HepG2 (cell line): Measurements from ENCODE around the gene ANKRD18B.
"Not testable (repeated sequence)": the region's sequence is repeated elsewhere in the genome, so short reads cannot be mapped to it uniquely, and the experiment has no call there.

Experiments used
- CTCF ChIP-seq: sonication (generic); formaldehyde crosslinking; IDR thresholded peaks from 2 replicates; pipeline ENCODE4 v1.5.0; 2020; ENCODE audit warnings: mild to moderate bottlenecking, missing genetic modification reagents, moderate library complexity
- FOXJ3 ChIP-seq: sonication (generic); formaldehyde crosslinking; IDR thresholded peaks from 2 replicates; pipeline ENCODE4 v1.4.0; 2020; ENCODE audit warnings: missing genetic modification reagents, mild to moderate bottlenecking, borderline replicate concordance
- HOXA5 ChIP-seq: sonication (generic); formaldehyde crosslinking; IDR thresholded peaks from 2 replicates; pipeline ENCODE4 v1.4.0; 2020; ENCODE audit warnings: missing genetic modification reagents
- IRF9 ChIP-seq: sonication (generic); formaldehyde crosslinking; IDR thresholded peaks from 2 replicates; pipeline ENCODE4 v1.8.0; 2022; ENCODE audit warnings: missing genetic modification reagents, mild to moderate bottlenecking, borderline replicate concordance
- MTA3 ChIP-seq: sonication (generic); formaldehyde crosslinking; IDR thresholded peaks from 2 replicates; pipeline ENCODE4 v1.4.0; 2020; ENCODE audit warnings: missing genetic modification reagents
- NPAS2 ChIP-seq: sonication (generic); formaldehyde crosslinking; IDR thresholded peaks from 2 replicates; pipeline ENCODE4 v1.8.0; 2022; ENCODE audit warnings: mild to moderate bottlenecking, missing genetic modification reagents, borderline replicate concordance
- PAWR ChIP-seq: sonication (generic); formaldehyde crosslinking; IDR thresholded peaks from 2 replicates; pipeline ENCODE4 v1.4.0; 2020; ENCODE audit warnings: missing genetic modification reagents, mild to moderate bottlenecking, borderline replicate concordance
- POLR2AphosphoS5 ChIP-seq: IDR thresholded peaks from 2 replicates; pipeline ENCODE4 v1.6.1; 2012; ENCODE audit warnings: low read depth, low read length
- RERE ChIP-seq: IDR thresholded peaks from 2 replicates; pipeline ENCODE4 v1.6.1; 2016; ENCODE audit warnings: low read depth, missing genetic modification reagents, missing compliant biosample characterization
- TP53 ChIP-seq: sonication (generic); formaldehyde crosslinking; conservative IDR thresholded peaks from 2 replicates; pipeline ENCODE4 v1.4.0; 2020; ENCODE audit warnings: missing genetic modification reagents
- ZNF24 ChIP-seq: fragments of 450-650 bp; IDR thresholded peaks from 2 replicates; pipeline ENCODE4 v1.6.1; 2017; ENCODE audit warnings: antibody characterized with exemption, mild to moderate bottlenecking
- ZNF552 ChIP-seq: sonication (generic); formaldehyde crosslinking; IDR thresholded peaks from 2 replicates; pipeline ENCODE4 v1.9.0; 2022; ENCODE audit warnings: missing genetic modification reagents, mild to moderate bottlenecking, borderline replicate concordance

GRCh38 chr9:33604936-33605335, 80.9 kb downstream of the ANKRD18B start:
- not testable (repeated sequence) for TF ChIP-seq RERE; ZNF552 (CRISPR knock-in tag); IRF9 (CRISPR knock-in tag); CTCF; FOXJ3 (CRISPR knock-in tag); PAWR (CRISPR knock-in tag); TP53; MTA3 (CRISPR knock-in tag); POLR2AphosphoS5; NPAS2 (CRISPR knock-in tag); HOXA5 (CRISPR knock-in tag); ZNF24
